NCI-H1048 (cell line): Measurements from ENCODE around the gene PTPRN2.
"Not testable (repeated sequence)": the region's sequence is repeated elsewhere in the genome, so short reads cannot be mapped to it uniquely, and the experiment has no call there.

ENCODE experiments used
- DNase-seq: peaks from one replicate; lab custom pipeline; 2025; lab: John Stamatoyannopoulos, UW

PTPRN2 gene

DNA sequence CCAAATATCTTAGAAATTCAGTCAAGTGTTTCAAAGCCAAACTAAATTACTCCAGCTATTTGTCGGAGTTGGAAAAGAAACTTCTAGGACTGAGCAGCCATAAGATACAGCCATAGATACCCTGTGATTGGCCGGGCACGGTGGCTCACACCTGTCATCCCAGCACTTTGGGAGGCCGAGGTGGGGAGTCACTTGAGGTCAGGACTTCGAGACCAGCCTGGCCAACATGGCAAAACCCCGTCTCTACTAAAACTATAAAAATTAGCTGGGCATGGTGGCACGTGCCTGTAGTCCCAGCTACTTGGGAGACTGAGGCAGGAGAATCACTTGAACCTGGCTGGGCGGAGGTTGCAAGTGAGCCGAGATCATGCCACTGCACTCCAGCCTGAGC, 607.3 kb downstream of the PTPRN2 start:
- DNase-seq, result not testable (repeated sequence)

DNA sequence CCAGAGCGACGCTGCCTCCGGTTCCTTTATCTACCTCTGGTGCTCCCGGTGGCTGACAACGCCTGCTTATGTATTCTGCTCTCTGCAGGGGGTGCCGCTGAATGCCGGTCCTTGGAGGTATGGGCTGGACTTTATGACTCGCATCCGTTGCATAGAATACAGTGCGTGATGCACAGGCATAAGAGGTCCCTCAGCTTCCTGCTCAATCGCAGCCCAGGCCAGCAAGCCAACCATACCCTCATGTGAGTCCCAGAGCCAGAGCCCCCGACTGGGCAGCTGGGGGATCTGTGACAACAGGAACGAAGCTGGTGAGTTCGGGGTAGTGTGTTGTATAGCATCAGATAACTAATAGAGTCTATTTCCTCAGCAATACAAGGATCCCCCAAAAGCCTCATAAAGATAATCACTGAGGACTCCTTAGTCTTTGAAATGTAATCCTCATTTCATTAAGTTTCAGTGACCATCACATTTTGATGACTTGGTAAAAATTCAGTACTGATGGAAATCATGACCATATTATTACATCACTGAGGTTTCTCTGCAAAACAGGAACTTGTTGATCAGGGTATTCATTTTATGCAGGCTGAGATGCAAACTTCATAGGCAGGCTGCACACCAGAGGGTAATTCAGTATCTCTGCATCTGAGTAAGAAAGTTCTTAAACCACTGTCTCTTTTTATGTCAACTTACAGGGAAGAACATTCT, 607.8 kb downstream of the PTPRN2 start:
- no peak for DNase-seq

DNA sequence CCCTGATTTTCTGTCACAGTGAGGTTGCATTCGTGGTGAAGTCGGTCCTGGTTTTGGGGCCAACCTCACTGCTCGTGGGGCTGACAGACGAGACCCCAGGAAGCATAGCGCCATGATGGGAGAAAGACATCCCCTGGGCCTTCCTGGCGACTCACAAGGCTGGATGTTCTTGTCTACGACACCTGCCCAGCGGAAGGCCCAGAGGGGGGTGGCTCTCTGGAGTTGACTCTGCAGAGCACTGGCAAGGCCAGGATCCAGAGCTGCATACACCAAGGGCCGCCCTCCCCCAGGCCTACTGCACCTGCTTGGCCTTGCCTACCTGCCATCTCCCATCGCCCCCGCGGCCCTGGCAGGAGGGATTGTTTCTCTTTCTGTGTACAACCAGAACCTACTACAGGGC, 608.9 kb downstream of the PTPRN2 start:
- DNase-seq, result no peak

DNA sequence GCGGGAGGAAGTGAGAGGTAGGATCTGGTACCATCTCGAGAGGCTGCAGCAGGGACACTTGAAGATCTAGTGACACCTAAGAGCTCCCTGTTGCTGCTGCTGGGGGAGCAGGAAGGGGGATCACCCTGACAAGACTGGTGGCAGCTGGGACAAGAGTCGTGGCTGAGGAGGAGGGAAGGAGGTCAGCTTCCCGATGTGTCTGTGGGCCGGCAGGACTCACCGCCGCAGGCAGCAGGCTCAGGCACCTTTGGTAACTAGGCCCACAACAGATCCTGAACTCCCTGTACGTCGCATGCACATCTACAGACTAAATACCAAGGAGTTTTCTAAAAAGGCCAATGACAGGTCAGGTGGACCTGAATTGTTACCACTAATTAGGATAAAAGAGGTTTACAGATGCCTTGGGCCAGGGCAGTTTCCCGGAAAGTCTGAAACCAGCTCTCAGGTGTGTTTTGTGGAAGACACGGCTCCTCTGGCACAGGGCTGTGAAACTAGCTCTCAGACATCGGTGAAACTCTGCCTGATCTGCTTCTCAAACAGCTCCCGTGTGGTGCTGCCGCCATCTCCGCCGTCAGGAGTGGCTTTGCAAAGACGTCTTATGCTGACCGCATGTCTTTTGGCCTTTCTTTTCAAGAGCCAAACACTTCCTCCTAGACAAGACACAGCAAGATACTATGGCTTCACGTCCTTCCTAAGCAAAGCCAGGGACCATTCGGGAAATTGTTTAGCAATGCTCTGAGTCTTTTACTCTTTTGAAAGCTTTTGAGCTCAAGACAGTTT, 609.7 kb downstream of the PTPRN2 start:
- no peak for DNase-seq

DNA sequence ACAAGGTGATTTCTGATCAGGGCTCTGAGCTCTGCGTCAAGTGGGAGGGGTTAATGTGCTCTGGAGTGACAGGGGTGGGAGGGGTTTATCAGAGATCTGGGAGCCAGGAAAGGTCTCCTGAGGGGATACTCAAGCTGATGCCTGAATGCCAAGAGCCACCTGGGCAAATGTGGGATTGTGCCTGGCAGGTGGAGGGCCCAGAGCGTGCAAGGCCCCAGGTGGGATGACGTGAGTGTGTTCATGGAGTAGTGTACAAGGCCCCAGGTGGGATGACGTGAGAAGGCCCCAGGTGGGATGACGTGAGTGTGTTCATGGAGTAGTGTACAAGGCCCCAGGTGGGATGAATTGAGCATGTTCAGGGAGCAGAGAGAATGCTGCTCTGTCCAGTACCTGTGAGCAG, 610.3 kb downstream of the PTPRN2 start:
- no peak for DNase-seq

DNA sequence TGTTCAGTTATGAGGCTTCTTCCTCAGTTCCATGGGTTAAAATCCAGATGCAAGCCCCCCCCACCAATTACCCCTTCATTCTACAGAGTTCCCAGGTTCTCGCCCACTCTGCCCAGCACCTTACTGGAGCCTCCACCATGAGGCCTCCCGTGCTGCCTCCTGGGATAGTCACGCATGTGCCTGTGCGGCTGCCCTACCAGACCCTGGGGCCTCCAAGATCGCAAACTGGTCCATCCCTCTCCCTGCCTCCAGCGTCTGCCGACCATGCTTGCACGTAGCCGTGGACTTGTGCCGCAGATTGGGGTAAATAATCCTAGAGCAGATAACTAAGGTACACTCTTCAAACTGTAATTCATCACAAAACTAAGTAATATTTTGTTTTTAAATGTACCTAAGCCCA, 611.2 kb downstream of the PTPRN2 start:
- no peak for DNase-seq

DNA sequence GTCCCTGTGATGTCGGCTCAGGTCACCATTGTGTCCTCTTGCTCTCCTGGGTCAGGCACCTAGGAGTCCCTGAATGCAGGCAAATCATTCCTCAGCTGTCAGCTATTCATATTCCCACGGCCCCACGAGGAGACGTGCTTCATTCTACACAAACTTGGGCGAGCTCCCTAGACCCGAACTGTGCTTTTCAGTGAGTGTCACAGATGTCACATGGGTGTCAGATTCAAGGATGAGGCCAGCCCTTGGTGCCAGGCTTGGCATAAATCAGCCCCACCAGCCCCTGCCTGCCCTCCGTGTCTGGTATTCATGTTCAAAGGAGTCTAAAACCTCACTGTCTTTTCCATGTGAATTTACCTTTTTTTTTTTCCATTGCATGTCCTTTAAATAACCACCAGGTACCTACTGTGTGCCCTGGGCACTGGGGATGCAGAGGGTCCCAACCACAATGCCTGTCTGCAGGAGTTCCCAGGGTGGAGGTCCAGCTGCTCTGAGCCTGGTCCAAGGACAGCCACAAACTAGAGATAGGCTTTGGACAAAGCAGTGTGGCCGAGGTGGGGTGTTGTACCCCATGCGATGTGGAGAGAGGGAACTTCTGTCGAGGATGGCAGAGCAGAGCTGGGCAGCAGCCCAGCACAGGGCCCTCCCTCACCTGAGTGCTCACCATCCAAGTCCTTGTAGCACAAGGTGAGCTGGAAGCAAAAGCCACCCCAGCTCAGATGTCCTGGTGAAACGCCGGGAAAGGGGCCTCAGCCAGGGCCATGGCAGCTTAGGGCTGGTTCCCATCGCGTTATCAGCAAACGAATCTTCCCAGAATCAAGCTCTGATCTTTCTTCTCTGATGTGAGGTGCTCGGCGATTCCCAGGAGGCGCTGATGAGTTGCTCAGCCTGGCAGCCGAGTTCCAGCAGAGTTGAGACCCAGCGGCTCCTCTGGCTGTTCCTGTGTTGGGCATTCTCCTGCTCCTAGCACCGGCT, 611.9 kb downstream of the PTPRN2 start:
- DNase-seq, result no peak

DNA sequence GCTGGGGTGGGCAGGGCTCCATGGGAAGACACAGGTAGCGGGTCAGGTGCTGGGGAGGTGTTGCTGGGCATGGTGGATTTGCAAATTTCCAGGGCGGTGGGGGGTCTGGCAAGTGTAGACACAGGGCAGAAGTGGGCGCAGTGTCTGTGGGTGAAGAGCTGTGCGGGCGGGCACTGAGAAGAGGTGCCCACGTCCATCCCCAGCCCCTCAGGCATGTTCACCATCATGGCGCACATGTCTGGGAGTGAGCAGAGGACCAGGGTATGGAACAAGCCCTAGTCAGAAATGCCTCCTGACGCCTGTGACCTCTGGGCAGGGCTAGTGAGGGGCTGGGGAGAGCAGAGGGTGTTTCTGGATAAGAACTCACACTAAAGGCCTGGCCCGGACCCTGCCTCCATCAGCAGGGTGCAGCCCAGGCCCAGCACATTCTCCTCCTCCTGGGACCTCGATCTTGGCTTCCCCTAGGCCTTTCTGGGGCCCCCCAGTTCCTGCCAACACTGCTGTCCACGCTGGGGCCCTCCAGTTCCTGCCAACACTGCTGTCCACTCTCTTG, 612.9 kb downstream of the PTPRN2 start:
- DNase-seq, result no peak

DNA sequence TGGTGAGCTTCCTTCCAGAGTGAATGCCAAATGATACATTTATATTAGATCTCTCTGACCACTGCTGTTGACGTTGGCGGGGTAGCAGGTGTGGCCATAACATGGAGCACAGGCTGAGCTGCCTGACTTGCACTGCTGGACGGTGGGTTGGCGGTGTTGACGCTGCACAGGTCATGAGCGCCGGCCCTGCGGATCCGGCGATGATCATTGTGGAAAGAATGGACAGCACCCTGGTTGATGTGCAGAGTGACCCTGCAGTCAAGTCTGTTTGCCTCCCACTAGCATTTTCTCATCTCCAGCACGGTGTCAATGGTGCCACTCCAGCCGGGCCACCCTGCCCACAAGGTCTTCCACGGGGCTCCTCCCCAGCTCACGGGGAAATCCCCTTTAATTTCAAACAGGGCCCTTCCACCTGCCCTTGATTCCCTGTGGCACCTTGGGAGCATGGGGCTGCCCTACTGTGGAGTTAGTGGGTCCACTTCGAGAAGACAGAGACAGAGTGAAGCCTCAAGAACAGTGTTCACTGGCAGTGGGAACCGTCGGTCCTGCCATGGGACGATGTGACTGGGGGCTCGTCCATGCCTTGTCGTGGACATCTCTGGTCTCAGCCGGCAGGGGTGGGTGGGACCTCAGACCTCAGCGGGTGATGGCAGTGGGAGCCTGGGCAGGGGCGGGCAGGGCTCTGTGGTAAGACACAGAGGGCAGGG, 613.5 kb downstream of the PTPRN2 start:
- no peak for DNase-seq

DNA sequence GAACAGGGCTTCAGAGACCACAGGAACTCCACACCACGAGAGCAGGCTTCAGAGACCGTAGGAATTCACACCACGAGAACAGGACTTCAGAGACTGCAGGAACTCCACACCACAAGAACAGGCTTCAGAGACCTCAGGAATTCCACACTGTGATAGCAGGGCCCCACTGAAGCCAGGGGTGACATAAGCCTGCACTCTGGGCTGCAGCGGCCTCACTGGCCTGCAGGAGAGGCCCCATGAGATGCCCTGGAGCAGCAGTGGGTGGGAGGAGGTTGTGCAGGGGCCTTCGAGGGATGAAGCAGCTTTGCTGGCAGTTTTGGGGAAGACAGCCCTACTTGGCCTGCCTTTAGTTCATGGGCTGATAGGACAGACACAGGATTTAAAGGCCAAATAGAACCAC, 614.7 kb downstream of the PTPRN2 start:
- no peak for DNase-seq

DNA sequence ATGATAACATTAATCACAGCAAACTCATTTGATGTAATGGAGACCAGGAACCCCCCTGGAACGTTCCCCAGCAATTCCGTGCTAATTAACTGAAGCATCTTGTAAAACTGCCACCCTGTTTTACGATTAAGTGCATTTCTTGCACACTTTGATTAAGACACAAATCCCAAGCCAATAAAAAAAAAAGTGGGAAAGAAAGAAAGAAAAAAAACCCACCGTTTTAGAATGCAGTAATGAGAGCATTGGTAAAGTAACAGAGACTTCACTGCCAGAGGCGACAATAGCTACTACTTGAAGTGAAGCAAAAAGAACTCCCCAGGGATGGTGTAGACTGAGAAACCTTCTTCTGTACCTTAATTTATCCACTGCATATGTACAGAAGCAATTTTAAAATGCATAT, 616.1 kb downstream of the PTPRN2 start:
- DNase-seq, result no peak

DNA sequence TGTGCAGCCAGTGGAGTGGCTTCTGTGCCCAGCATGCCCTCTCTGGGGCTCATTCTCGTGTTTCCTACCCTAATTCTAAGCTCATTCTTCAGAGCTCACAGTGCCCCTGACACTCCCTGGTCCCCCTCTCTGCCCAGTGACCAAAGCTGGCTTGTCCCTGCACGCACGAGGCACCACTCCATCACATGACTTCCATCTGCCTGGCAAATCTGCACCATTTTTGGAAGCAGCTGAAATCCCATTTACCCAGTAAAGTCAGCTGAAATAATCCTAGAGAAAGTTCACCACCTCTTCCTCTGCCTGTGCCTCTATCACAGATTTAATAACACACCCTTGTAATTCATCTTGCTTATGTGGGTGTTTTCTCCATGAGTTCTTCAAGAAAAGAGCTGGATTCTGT, 616.9 kb downstream of the PTPRN2 start:
- no peak for DNase-seq

DNA sequence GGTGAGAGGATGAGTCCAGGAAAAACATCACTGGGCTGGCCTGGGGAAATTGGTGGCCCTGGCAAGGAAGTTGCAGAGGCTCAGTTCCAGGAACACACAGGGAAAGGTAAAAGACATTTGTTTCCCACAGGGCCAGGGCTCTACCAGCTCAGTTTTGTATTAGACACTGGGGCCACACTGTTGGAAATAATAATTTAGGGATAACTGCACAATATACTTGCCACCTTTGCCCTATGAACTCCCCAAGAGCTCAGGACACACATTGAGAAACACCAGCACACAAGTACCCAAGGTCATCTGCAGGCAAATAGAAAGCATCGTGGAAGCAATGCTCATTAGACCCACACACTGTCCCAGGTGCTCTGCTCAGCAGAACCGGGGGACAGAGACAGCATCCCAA, 617.6 kb downstream of the PTPRN2 start:
- no peak for DNase-seq

DNA sequence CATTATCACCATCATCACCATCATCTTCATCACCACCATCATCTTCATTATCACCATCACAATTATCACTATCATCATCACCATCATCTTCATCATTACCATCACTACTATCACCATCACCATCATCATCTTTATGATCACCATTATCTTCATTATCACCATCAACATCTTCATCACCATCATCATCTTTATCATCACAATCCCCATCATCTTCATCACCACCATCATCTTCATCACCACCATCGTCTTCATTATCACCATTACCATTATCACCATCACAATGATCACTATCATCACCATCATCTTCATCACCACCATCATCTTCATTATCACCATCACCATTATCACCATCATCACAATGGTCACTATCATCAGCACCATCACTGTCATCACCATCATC, 621.1 kb downstream of the PTPRN2 start:
- DNase-seq, result no peak

DNA sequence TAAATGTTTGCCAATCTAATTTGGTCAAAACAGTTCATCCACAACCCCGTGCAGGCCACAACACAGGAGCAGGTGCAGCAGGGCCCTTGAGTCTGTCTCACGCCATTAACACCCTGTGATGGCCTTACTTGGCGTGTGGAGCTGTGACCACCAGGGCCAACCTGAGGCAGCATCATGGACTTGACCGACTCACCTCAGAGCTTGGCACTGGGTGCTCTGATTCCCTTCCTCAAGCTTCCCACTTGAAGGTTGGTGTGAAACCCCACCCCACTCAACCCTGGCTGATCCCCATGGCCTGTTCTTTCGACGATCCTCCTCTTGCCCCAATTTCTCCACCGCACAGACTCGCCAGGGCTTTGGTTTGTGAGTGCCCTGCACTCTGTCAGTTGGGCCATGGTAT, 623.1 kb downstream of the PTPRN2 start:
- DNase-seq, result no peak

DNA sequence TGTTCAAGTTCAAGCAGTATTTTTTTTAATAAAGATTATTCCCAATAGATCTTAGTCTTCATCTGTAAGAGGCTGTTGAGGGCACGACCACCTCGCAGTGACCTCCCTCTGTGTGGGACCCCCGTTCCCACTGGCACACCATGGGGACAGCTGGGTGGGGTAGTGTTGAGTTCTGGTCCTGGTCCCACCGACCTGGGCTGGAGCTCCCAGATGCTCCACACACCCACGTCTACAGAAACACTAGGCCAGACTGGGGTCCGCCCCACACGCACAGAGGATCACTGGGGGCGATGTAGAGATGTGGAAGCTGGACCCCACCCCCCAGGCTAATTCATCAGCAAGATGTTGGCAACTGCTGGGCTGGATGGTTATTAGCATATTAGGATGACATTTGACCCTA, 623.6 kb downstream of the PTPRN2 start:
- DNase-seq, result no peak

DNA sequence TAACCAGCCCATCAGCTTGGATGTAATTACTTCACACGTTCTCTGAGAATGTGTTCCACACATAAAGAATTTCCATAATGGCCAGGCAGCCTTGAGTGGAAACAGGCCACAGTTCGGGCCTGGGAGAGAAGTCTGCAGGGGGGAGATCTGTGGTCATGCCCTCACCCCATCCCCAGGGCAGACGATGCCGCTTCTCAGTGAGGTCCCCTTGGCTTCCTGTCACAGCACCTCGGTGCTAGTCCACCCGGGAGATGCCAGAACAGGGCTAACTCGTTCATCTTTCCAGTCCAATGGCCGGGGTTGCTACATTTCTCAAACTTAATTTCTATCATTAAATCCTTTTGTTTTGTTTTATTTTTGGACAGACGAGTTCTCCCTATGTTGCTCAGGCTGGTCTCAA, 624.1 kb downstream of the PTPRN2 start:
- no peak for DNase-seq

DNA sequence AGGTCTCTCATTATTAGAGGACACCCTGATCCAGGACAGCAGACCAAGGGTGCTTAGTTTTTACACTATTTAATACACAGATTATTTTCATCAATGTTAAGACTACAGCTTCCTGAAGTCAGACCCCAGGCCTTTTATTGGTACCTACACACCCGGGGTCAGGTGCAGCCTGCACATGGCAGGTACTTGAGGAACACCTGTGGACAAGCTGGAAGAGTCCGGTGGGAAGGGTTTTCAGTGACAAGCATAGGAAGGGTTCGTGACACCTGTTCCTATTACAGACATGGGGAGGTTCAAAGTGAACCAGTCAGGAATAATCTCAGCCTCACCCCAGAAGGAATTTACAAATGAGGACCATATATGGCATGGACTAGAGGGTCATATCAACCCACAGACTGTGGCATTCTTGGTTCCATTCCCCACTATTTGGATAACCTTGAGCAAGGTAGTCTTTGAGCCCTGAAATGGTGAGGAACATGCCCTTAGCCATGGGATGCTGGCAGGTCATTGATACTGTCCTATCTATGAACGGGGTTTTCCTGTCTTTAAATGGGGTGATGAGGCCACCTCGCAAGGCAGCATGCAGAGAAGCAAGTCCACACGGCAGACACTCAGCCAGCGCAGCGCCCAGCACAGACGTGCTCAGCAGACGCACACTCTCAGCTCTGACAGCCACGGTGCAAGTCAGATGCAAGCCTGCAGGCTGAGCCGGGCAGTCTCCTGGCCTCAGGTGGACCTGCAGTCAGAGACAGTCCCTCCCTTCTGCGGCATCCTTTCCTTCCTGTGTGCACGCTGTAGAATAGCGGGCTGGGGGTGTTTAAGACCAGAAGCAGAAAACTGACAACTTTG, 624.9 kb downstream of the PTPRN2 start:
- DNase-seq, result no peak

DNA sequence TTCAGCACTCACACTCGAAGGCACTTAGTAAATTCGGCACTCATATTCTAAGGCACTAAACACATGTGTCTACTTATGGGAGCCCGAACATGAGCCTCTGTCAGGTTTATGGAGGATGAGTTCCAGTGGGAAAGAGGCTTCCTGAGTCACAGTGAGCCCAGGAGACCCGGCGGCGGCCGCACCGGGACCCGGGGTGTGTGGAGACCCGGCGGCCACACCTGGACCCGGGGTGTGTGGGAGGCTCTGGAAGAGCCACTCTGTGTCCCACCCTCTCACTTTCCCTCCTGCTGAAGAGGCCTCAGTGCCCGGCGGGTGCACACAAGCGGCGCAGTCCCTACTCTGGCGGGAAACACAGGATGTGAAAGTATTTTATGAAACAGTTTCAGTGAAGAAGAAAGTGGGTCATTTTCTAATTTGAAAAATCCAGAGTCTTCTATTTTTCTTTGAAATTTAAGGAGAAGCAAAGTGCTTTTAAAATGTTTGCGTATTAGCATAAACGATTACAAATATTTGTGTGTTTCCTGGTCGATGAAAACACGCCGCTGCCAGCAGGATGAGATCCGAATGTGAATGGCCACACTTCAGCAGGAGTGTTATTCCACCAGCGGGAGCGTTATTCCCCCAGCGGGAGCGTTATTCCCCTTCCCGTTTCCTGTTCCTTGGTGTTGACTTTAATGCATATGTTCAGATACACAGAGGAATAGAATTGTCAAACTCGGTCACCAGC, 625.7 kb downstream of the PTPRN2 start:
- DNase-seq, result no peak
